HG03378 (cell line): ENCODE measurements around the gene AK5.

Experiments
- ATAC-seq: cut with Tn5 transposase; IDR thresholded peaks from one replicate; pipeline ENCODE4 v1.9.1; 2021; ENCODE audit warnings: mild to moderate bottlenecking, moderate library complexity; ENCODE audit not compliant: unreplicated experiment

AK5 gene

GRCh38 chr1:77536813-77537212, 255.0 kb downstream of the AK5 start:
- ATAC-seq, result no peak

GRCh38 chr1:77538956-77539518, 257.2 kb downstream of the AK5 start:
- ATAC-seq, result peak; percentile 78

GRCh38 chr1:77539519-77540142, 257.8 kb downstream of the AK5 start:
- no peak for ATAC-seq

- ATAC-seq, result peak; percentile 43
Observed at GRCh38 chr1:77540501-77541161, 258.8 kb downstream of the AK5 start.

- peak; percentile 59 for ATAC-seq
Observed at GRCh38 chr1:77541162-77541545, 259.3 kb downstream of the AK5 start.

GRCh38 chr1:77542813-77543420, 261.1 kb downstream of the AK5 start:
- ATAC-seq, result no peak

- ATAC-seq, result no peak
Observed at GRCh38 chr1:77543822-77544448, 262.1 kb downstream of the AK5 start.

- no peak for ATAC-seq
Observed at GRCh38 chr1:77544845-77545244, 263.0 kb downstream of the AK5 start.

- ATAC-seq, result no peak
Observed at GRCh38 chr1:77545970-77546369, 264.2 kb downstream of the AK5 start.

- no peak for ATAC-seq
Observed at GRCh38 chr1:77546890-77547289, 265.1 kb downstream of the AK5 start.

- no peak for ATAC-seq
Observed at GRCh38 chr1:77548285-77548684, 266.5 kb downstream of the AK5 start.

GRCh38 chr1:77550135-77550534, 268.3 kb downstream of the AK5 start:
- no peak for ATAC-seq

GRCh38 chr1:77552626-77553025, 270.8 kb downstream of the AK5 start:
- ATAC-seq, result no peak

- no peak for ATAC-seq
Observed at GRCh38 chr1:77553568-77554291, 271.9 kb downstream of the AK5 start.

GRCh38 chr1:77556045-77556444, 274.2 kb downstream of the AK5 start:
- no peak for ATAC-seq

- no peak for ATAC-seq
Observed at GRCh38 chr1:77557053-77557452, 275.2 kb downstream of the AK5 start.

- no peak for ATAC-seq
Observed at GRCh38 chr1:77558591-77559164, 276.9 kb downstream of the AK5 start.

- ATAC-seq, result no peak
Observed at GRCh38 chr1:77560741-77561140, 278.9 kb downstream of the AK5 start.

GRCh38 chr1:77562596-77563150, 280.9 kb downstream of the AK5 start:
- ATAC-seq, result no peak

GRCh38 chr1:77565321-77565720, 283.5 kb downstream of the AK5 start:
- no peak for ATAC-seq
